HUES64 (cell line): ENCODE data around the gene SMCO4.

Experiments
- H3K27ac ChIP-seq: 2 replicates; pipeline ENCODE4 v1.7.0; 2013; ENCODE audit warnings: low read depth, low read length, inconsistent platforms
- H3K27me3 ChIP-seq: 2 replicates; pipeline ENCODE4 v1.6.1; 2013; ENCODE audit warnings: mild to moderate bottlenecking, low read length; ENCODE audit not compliant: insufficient read depth
- H3K36me3 ChIP-seq: 2 replicates; pipeline ENCODE4 v1.6.1; 2013; ENCODE audit warnings: mild to moderate bottlenecking, low read length; ENCODE audit not compliant: insufficient read depth
- H3K4me1 ChIP-seq: 2 replicates; pipeline ENCODE4 v1.6.1; 2013; ENCODE audit warnings: mild to moderate bottlenecking, low read length, moderate library complexity; ENCODE audit not compliant: insufficient read depth
- H3K4me3 ChIP-seq: 2 replicates; pipeline ENCODE4 v1.5.1; 2013; ENCODE audit warnings: mild to moderate bottlenecking, low read length, moderate library complexity
- H3K9ac ChIP-seq: 2 replicates; pipeline ENCODE4 v1.6.1; 2013; ENCODE audit warnings: mild to moderate bottlenecking, low read depth, low read length
- H3K9me3 ChIP-seq: 2 replicates; pipeline ENCODE4 v1.6.1; 2013; ENCODE audit warnings: low read depth, low read length; ENCODE audit not compliant: insufficient read depth
- WGBS: fragments of 150-250, 120-280 bp; methylation state at CpG from one replicate; pipeline ENCODE4 v1.1.7; 2013; ENCODE audit warnings: missing lambda C conversion rate; 5-methylcytosine and 5-hydroxymethylcytosine counted together

Gene SMCO4

GRCh38 chr11:93526641-93527583 lies 16.3 kb downstream of the SMCO4 start:
- Histone ChIP-seq H3K4me1 (peaks cover 20% of the 10 kb centered on the region), H3K36me3 (0 out of 2 replicates have a peak, but pooled peaks cover 4% of the 10 kb centered on the region), H3K9me3 (no peaks in the 10 kb centered on the region), H3K27ac (no peak overlapping the region), H3K27me3 (no peaks in the 10 kb centered on the region), H3K4me3 (no peak overlapping the region), H3K9ac (no peak overlapping the region)
- 92% methylated on average over 8 of the region's 8 CpGs for WGBS

GRCh38 chr11:93526346-93526633 lies 16.9 kb downstream of the SMCO4 start:
- Histone ChIP-seq H3K27ac (no peak overlapping the region), H3K9me3 (no peaks in the 10 kb centered on the region), H3K36me3 (0 out of 2 replicates have a peak, but pooled peaks cover 4% of the 10 kb centered on the region), H3K4me1 (peaks cover 20% of the 10 kb centered on the region), H3K4me3 (no peak overlapping the region), H3K9ac (no peak overlapping the region), H3K27me3 (no peaks in the 10 kb centered on the region)
- WGBS, result 68% methylated on average over 2 of the region's 3 CpGs

- Histone ChIP-seq H3K9me3 (no peaks in the 10 kb centered on the region), H3K27me3 (no peaks in the 10 kb centered on the region), H3K36me3 (0 out of 2 replicates have a peak, but pooled peaks cover 4% of the 10 kb centered on the region), H3K9ac (no peak overlapping the region), H3K27ac (no peak overlapping the region), H3K4me1 (peaks cover 20% of the 10 kb centered on the region), H3K4me3 (no peak overlapping the region)
- WGBS, result 87% methylated on average over 7 of the region's 7 CpGs
These were observed 17.4 kb downstream of the SMCO4 start for GRCh38 chr11:93525601-93526345.

- Histone ChIP-seq H3K4me3 (no peak overlapping the region), H3K27me3 (no peaks in the 10 kb centered on the region), H3K9ac (no peak overlapping the region), H3K27ac (no peak overlapping the region), H3K36me3 (0 out of 2 replicates have a peak, but pooled peaks cover 4% of the 10 kb centered on the region), H3K4me1 (peaks cover 20% of the 10 kb centered on the region), H3K9me3 (no peaks in the 10 kb centered on the region)
- 87% methylated on average over 2 of the region's 2 CpGs for WGBS
These were observed 18.3 kb downstream of the SMCO4 start for GRCh38 chr11:93524858-93525257.

- peaks cover 18% of the 10 kb centered on the region for H3K4me1 ChIP-seq
- no peak overlapping the region for H3K9ac ChIP-seq
- no peaks in the 10 kb centered on the region for H3K9me3 ChIP-seq
- WGBS, result 92% methylated on average over 6 of the region's 6 CpGs
- H3K36me3 ChIP-seq, result 0 out of 2 replicates have a peak, but pooled peaks cover 4% of the 10 kb centered on the region
- no peak overlapping the region for H3K4me3 ChIP-seq
- H3K27me3 ChIP-seq, result no peaks in the 10 kb centered on the region
- H3K27ac ChIP-seq, result no peak overlapping the region
These were observed 19.0 kb downstream of the SMCO4 start for GRCh38 chr11:93524173-93524536.

GRCh38 chr11:93520726-93521509 lies 22.3 kb downstream of the SMCO4 start:
- 89% methylated on average over 5 of the region's 5 CpGs for WGBS
- peaks cover 30% of the 10 kb centered on the region for H3K4me1 ChIP-seq
- no peak overlapping the region for H3K4me3 ChIP-seq
- H3K9me3 ChIP-seq, result no peaks in the 10 kb centered on the region
- no peak overlapping the region for H3K27ac ChIP-seq
- H3K27me3 ChIP-seq, result no peaks in the 10 kb centered on the region
- H3K9ac ChIP-seq, result no peak overlapping the region
- H3K36me3 ChIP-seq, result 0 out of 2 replicates have a peak, but pooled peaks cover 4% of the 10 kb centered on the region

- H3K27ac ChIP-seq, result no peak overlapping the region
- no peak overlapping the region for H3K4me3 ChIP-seq
- WGBS, result 95% methylated on average over 1 of the region's 1 CpG
- H3K9me3 ChIP-seq, result no peaks in the 10 kb centered on the region
- H3K27me3 ChIP-seq, result no peaks in the 10 kb centered on the region
- 0 out of 2 replicates have a peak, but pooled peaks cover 4% of the 10 kb centered on the region for H3K36me3 ChIP-seq
- H3K4me1 ChIP-seq, result peaks cover 31% of the 10 kb centered on the region
- H3K9ac ChIP-seq, result no peak overlapping the region
These were observed 24.0 kb downstream of the SMCO4 start for GRCh38 chr11:93519179-93519578.

GRCh38 chr11:93518081-93518480 lies 25.1 kb downstream of the SMCO4 start:
- peaks cover 30% of the 10 kb centered on the region for H3K4me1 ChIP-seq
- no peaks in the 10 kb centered on the region for H3K27me3 ChIP-seq
- no peaks in the 10 kb centered on the region for H3K9me3 ChIP-seq
- no peak overlapping the region for H3K4me3 ChIP-seq
- no peak overlapping the region for H3K27ac ChIP-seq
- 0 out of 2 replicates have a peak, but pooled peaks cover 4% of the 10 kb centered on the region for H3K36me3 ChIP-seq
- H3K9ac ChIP-seq, result no peak overlapping the region
- 93% methylated on average over 3 of the region's 3 CpGs for WGBS

- Histone ChIP-seq H3K36me3 (0 out of 2 replicates have a peak, but pooled peaks cover 2% of the 10 kb centered on the region), H3K4me3 (no peak overlapping the region), H3K9ac (no peak overlapping the region), H3K27me3 (no peaks in the 10 kb centered on the region), H3K27ac (no peak overlapping the region), H3K4me1 (peaks cover 27% of the 10 kb centered on the region; the same call in 1 of the 2 replicates), H3K9me3 (no peaks in the 10 kb centered on the region)
- 85% methylated on average over 3 of the region's 4 CpGs for WGBS
These were observed 25.6 kb downstream of the SMCO4 start for GRCh38 chr11:93517611-93518010.

GRCh38 chr11:93517041-93517440 lies 26.1 kb downstream of the SMCO4 start:
- H3K27me3 ChIP-seq, result no peaks in the 10 kb centered on the region
- H3K4me3 ChIP-seq, result no peak overlapping the region
- peaks cover 23% of the 10 kb centered on the region; the same call in 1 of the 2 replicates for H3K4me1 ChIP-seq
- H3K9ac ChIP-seq, result no peak overlapping the region
- H3K27ac ChIP-seq, result no peak overlapping the region
- WGBS, result 84% methylated on average over 4 of the region's 4 CpGs
- no peaks in the 10 kb centered on the region for H3K36me3 ChIP-seq
- no peaks in the 10 kb centered on the region for H3K9me3 ChIP-seq
